Sigmoid colon (tissue), 7 donors: ENCODE results near the gene CFD. TPM values are rescaled to one million over a fixed set of nuclear protein-coding genes. Genes with fewer than 3 reads are reported as not detected.

Experiments used
- DNase-seq: peaks from one replicate; pipeline ENCODE4 v3.0.0-alpha.2; 2019
- H3K27ac ChIP-seq, 4 donors: fragments of 200-600 bp; sonication (generic); one replicate each; pipeline ENCODE4 v1.5.1; 2016 to 2019; ENCODE audit warnings: mild to moderate bottlenecking in 1 of 4
- H3K27me3 ChIP-seq, 3 donors: fragments of 200-600 bp; sonication (generic); one replicate each; pipeline ENCODE4 v1.5.1; 2019; ENCODE audit warnings: mild to moderate bottlenecking in 1 of 3
- H3K36me3 ChIP-seq, 4 donors: fragments of 200-600 bp; sonication (generic); one replicate each; pipeline ENCODE4 v1.5.1; 2016 to 2019
- H3K4me1 ChIP-seq, 4 donors: fragments of 200-600 bp; sonication (generic); one replicate each; pipeline ENCODE4 v1.5.1; 2017 to 2019
- H3K4me3 ChIP-seq, 4 donors: fragments of 200-600 bp; sonication (generic); one replicate each; pipeline ENCODE4 v1.5.1; 2017 to 2019; ENCODE audit warnings: mild to moderate bottlenecking in 2 of 4, moderate library complexity in 1 of 4
- H3K9me3 ChIP-seq, 4 donors: fragments of 200-600 bp in 3 of 4; sonication (generic) in 3 of 4; one replicate each; pipeline versions ENCODE4 v1.5.1 to v1.6.1; 2013 to 2019
- CTCF ChIP-seq, 4 experiments: fragments of 450-650 bp in 3 of 4; fragments of 200-600 bp in 1 of 4; IDR thresholded peaks; one replicate each; pipeline ENCODE4 v1.5.1; 2016 to 2019; ENCODE audit warnings: antibody characterized with exemption in 4 of 4, mild to moderate bottlenecking in 3 of 4, moderate library complexity in 2 of 4
- EP300 ChIP-seq, 4 donors: sonication (generic); formaldehyde crosslinking; IDR thresholded peaks; one replicate each; pipeline ENCODE4 v1.6.1; 2017; ENCODE audit warnings: antibody characterized with exemption in 4 of 4
- POLR2A ChIP-seq, 2 donors: fragments of 450-650 bp; IDR thresholded peaks; one replicate each; pipeline ENCODE4 v1.6.1; 2016; ENCODE audit warnings: antibody characterized with exemption in 2 of 2, mild to moderate bottlenecking in 2 of 2, moderate library complexity in 2 of 2
- POLR2AphosphoS5 ChIP-seq, 4 donors: sonication (generic); formaldehyde crosslinking; IDR thresholded peaks; one replicate each; pipeline ENCODE4 v1.6.1; 2017; ENCODE audit warnings: antibody characterized with exemption in 4 of 4
- WGBS, 2 donors: extraction: QIAGEN DNeasy Blood & Tissue Kit; methylation state at CpG; one replicate each; pipeline ENCODE4 v1.1.7; 2013; 5-methylcytosine and 5-hydroxymethylcytosine counted together
- intact Hi-C: fragments of 100-400 bp; cut with DNase I; formaldehyde crosslinking; loops from one replicate; pipeline ENCODE4 v1.15.1; 2023
- polyA plus RNA-seq, 3 donors: library from polyadenylated mRNA; stranded (reverse); fragments of 200-250 nt; gene quantifications; one replicate each; pipeline ENCODE4 v1.2.3, GENCODE V29; 2013
- total RNA-seq, 4 donors: library from RNA; depleted of rRNA; stranded (reverse); fragments of >200 nt; gene quantifications; one replicate each; pipeline ENCODE4 v1.1.0, GENCODE V29; 2016
- donor health status: healthy with polysubstance abuse.
- donor health status: Bipolar disorder and iron deficiency.
- donor health status: healthy.

The CFD gene
- total and polyA plus RNA-seq, 7 donors: 29.1 to 830 (median 329) TPM

GRCh38 chr19:902446-903226, 43.2 kb downstream of the CFD start:
- TF ChIP-seq EP300 (IDR thresholded peaks at IDR 0.05) (no peak), POLR2A (IDR thresholded peaks at IDR 0.05) (no peak), CTCF (IDR thresholded peaks at IDR 0.05) (no peak), POLR2AphosphoS5 (IDR thresholded peaks at IDR 0.05) (no peak)
- no peak overlapping the region for H3K27ac ChIP-seq
- no peaks in the 10 kb centered on the region for H3K27me3 ChIP-seq
- WGBS, 2 donors: 93 to 94% methylated on average over 14 of the region's 14 CpGs
- DNase-seq: no peak
- no peaks in the 10 kb centered on the region for H3K4me1 ChIP-seq
- H3K36me3 ChIP-seq: peaks cover 0 to 27% (median 13%) of the 10 kb centered on the region in 4 donors
- H3K4me3 ChIP-seq: no peak overlapping the region
- intact Hi-C loops: no loop called here
- no peaks in the 10 kb centered on the region for H3K9me3 ChIP-seq

GRCh38 chr19:903266-903797, 43.9 kb downstream of the CFD start:
- 76 to 79% methylated on average over 32 of the region's 32 CpGs for WGBS, 2 donors
- no peak for DNase-seq
- Histone ChIP-seq H3K27me3 (no peaks in the 10 kb centered on the region), H3K36me3 (peaks cover 0 to 27% (median 13%) of the 10 kb centered on the region in 4 donors), H3K4me1 (no peaks in the 10 kb centered on the region), H3K4me3 (no peak overlapping the region), H3K27ac (no peak overlapping the region), H3K9me3 (no peaks in the 10 kb centered on the region)
- intact Hi-C loops: no loop called here
- TF ChIP-seq CTCF (IDR thresholded peaks at IDR 0.05): no peak
- TF ChIP-seq POLR2AphosphoS5 (IDR thresholded peaks at IDR 0.05): no peak
- no peak for TF ChIP-seq POLR2A (IDR thresholded peaks at IDR 0.05)
- TF ChIP-seq EP300 (IDR thresholded peaks at IDR 0.05): no peak

GRCh38 chr19:904545-904944, 45.1 kb downstream of the CFD start:
- Histone ChIP-seq H3K27ac (no peak overlapping the region), H3K36me3 (peaks cover 0 to 21% (median 4%) of the 10 kb centered on the region in 4 donors), H3K9me3 (no peaks in the 10 kb centered on the region), H3K4me1 (peaks cover 0 to 4% (median 0%) of the 10 kb centered on the region in 4 donors), H3K4me3 (no peak overlapping the region), H3K27me3 (no peaks in the 10 kb centered on the region)
- intact Hi-C loops: no loop called here
- TF ChIP-seq CTCF (IDR thresholded peaks at IDR 0.05) (no peak), POLR2AphosphoS5 (IDR thresholded peaks at IDR 0.05) (no peak), EP300 (IDR thresholded peaks at IDR 0.05) (no peak), POLR2A (IDR thresholded peaks at IDR 0.05) (no peak)
- no peak for DNase-seq
- WGBS, 2 donors: 81 to 91% methylated on average over 8 of the region's 8 CpGs

GRCh38 chr19:906480-906879, 47.0 kb downstream of the CFD start:
- Histone ChIP-seq H3K27ac (no peak overlapping the region), H3K4me3 (no peak overlapping the region), H3K27me3 (no peaks in the 10 kb centered on the region), H3K36me3 (peaks cover 0 to 11% (median 3%) of the 10 kb centered on the region in 4 donors), H3K4me1 (peaks cover 0 to 7% (median under 1%) of the 10 kb centered on the region in 4 donors), H3K9me3 (no peaks in the 10 kb centered on the region)
- TF ChIP-seq POLR2AphosphoS5 (IDR thresholded peaks at IDR 0.05): no peak
- TF ChIP-seq CTCF (IDR thresholded peaks at IDR 0.05): no peak
- no peak for TF ChIP-seq POLR2A (IDR thresholded peaks at IDR 0.05)
- no peak for TF ChIP-seq EP300 (IDR thresholded peaks at IDR 0.05)
- no peak for DNase-seq
- intact Hi-C loops: no loop called here
- 79 to 97% methylated on average over 7 of the region's 7 CpGs for WGBS, 2 donors
